HG03175 (cell line): ENCODE results near the gene TRIM62.

Experiments used
- ATAC-seq: cut with Tn5 transposase; IDR thresholded peaks from one replicate; pipeline ENCODE4 v1.9.1; 2021; ENCODE audit warnings: mild to moderate bottlenecking, moderate library complexity; ENCODE audit not compliant: unreplicated experiment

TRIM62 gene

DNA sequence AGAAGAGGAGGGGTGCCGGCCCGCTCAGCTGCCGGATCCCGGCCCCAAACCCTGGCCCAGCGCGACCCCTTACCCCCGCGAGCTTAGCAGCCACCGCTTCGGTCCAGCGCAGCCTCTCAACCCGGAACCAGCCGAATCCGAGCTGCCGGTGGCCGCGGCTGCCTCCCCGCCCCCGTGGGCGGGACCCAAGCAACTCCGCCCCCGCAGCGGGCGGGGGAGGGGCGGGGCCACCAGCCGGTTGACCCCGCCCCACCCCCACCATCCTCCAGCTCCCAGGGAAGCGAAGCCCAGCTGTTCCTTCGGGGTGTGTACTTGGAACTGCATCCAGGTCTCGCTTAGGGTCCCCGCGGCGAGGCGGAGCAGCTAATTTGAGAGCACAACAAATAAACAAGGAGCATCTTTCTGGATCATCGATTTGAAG lies at the start of gene TRIM62:
TSS of gene TRIM62 (minus strand) at position 123 of the 421 bp plus-strand sequence. CDS start 611 bp downstream, outside the sequence.
- peak; percentile 50 for ATAC-seq

DNA sequence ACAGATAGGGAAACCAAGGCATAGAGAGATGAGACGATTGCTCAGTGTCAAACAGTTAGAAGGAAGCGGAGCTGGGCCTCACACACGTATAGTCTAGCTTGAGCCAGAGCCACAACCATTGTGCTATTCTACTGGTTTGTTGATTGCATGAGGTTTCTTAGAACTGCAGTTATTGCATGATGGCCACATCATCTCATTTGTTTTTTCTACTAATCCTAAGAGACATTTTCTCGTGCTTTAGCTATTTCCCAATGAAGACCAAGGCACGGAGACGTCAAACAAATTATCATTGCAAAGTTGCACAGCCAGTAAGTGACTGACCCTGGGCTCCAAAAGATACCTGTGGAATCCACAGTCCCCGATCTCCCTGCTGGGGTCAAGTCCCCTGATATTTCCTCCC lies 49.3 kb upstream of the TRIM62 start:
- ATAC-seq: no peak

DNA sequence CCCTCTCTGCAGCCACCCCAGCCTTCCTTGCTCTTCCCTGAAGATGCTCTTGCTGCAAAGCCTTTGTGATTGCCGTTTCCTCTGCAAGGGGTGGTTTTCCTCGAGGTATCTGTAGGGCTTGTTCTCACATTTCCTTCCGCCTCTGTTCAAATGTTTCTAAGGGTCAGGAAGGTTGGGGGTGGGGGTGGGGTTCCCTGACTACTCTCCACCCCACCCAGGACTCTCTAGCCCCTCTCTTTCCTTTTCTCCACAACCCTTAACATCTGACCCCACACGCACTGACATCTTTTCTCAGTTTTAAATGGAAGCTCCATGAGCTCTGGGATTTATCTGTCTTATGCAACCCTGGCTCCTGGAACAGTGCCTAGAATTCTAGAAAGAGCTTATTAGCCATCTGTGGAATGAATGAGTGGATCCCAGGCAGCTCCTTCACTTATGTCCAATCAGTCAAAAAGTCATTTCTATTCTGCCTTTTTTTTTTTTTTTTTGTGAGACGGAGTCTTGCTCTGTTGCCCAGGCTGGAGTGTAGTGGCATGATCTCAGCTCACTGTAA lies 47.2 kb upstream of the TRIM62 start:
- no peak for ATAC-seq

DNA sequence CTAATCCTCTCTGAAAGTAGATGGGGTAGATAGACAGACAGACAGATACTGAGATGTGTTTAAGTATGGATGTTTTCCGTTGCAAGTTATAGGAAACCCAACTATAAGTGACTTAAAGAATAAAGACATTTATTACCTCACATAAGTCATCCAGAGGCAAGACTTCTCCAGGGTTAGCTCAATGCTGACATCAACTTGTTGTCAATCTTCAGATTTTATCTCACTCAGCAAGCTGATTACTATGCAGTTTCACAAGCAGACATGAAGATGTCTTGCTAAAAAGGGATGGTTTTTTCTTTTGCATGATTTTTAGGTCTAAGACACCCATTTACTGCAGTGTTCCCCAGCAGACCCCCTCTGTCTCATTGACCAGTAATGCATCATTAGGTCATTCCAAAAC lies 43.7 kb upstream of the TRIM62 start:
- no peak for ATAC-seq

DNA sequence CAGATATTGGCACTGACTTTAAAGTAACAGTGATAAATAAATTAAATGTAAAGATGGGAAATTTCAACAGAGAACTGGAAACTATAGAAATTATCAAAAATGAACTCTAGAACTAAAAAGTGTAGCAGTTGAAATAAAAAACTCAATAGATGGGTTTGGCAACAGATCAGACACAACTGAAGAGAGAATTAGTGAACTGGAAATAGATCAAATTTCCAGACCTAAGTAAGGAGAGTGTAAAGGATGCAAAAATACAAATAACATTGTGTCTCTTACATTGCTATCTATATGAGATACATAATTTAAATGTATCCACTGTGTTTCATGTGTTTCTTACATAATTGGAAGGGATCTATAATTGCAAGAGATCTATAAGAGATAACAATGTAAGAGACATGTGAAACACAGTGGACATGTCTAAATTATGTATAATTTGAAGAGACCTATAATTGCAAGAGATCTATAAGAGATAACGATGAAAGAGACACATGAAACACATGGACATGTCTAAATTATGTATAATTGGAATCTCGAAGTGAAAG lies 42.4 kb upstream of the TRIM62 start:
- ATAC-seq: no peak

DNA sequence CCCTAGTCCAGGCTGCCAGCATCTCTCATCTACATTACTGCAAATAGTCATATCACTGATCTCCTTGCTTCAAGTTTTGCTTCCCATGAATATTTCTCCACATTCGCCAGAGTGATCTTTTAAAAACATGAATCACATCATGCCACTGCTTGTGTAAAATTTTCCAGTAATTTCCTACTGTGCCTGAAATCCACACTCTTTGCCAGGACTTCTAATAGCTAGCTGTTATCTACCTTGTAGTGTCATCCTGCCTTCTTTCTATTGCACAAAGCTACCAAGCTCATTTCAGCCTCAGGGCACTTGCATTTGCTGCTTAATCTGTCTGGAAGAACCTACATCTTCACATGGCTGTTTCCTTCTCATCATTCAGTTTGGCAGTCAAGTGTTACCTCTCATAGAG lies 40.5 kb upstream of the TRIM62 start:
- no peak for ATAC-seq

DNA sequence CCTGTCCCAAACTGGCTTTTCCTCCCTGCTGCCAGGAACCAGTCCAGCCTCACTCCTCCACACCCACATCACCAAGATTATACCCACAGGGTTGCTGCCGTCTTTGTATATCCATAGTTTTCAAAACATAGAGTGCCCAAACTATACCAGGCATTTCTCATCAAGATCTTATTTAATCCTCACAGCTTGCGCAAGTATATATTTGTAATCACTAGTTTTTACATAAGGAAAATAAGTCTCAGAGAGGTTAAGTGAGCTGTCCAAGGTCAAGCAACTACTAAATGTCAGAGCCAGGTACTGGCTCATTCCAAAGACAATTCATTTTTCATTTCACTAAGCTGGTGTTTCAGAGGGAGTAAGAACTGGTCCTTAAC lies 39.5 kb upstream of the TRIM62 start:
- no peak for ATAC-seq

DNA sequence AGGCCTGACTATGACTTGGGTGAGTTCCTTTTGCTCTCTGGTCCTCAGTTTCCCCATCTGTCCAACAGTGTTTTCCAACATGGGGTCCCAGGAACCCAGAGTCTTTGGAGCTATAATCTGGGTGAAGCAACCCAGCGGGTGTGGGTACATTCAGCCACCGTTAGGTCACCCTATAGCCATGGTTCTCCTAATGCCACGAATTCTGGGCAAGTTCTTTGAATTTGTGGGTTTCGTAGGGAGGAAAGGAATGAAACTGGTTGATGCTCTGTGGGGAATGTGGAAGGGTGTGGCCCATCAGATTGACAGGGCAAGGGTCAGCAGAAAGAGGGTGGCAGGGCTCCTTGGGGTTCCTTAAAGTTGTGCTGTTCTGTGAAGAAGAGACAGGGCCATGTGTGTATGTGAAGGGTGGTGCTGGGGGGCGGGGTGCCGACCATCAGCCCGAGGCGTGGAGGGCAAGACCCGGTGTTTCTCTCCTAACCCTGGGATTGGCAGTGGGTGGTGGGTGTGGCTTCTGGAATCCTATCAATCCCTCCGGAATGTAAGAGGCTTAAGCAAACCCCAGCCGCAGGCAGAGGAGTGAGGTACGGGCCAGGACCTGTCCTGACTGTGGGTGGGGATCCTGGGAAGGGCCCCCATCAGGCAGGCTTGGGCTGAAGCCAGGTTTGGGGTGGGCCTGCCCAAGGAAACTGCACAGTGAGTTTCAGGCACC lies 39.0 kb upstream of the TRIM62 start:
- ATAC-seq: no peak

DNA sequence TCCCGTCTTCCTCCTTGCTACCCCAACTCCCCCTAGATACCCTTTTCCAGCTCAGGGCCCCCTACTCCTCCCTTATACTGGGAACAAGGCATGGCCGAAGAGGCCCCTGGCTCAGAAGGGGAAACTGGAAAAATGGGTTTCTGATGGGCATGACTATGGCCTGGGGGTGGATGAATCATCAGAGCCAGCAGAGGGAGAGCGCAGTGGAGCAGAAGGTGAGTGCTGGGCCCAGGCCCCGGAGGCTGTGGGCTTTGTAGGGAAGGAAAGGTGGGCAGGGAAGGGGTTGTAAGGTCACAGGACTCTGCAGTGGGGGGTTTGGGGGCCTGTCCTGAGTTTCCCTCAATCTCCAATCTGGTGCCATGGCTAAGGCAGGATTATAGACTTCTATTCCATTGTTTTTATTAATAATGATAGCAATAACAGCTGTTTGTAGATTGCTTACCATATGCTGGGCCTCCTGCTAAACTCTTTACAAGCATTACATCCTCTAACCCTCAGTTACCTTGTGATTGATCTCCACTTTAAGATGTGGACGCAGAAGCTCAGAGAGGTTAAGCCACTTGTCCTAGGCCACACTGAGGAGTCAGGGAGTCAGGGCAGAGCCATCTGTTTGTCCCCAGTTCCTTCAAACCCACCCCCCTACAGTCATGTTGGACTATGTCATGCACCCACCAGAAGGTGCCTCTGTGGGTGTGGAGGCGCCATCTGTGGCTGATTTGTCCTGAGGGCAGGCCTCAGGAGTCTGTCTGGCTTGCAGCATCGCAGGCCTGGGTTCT lies 38.2 kb upstream of the TRIM62 start:
- no peak for ATAC-seq

DNA sequence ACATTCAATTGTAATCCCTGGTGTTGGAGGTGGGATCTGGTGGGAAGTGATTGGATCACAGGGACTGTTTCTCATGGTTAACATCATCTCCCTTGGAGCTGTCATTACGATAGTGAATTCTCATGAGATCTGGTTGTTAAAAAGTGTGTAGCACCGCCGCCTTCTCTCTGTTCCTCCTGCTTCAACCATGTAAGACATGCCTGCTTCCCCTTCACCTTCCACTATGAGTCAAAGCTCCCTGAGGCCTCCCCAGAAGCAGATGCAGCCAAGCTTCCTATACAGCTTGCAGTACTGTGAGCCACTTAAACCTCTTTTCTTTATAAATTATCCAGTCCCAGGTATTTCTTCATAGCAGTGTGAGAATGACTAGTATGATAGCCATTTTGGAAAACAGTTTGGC lies 30.1 kb upstream of the TRIM62 start:
- no peak for ATAC-seq

DNA sequence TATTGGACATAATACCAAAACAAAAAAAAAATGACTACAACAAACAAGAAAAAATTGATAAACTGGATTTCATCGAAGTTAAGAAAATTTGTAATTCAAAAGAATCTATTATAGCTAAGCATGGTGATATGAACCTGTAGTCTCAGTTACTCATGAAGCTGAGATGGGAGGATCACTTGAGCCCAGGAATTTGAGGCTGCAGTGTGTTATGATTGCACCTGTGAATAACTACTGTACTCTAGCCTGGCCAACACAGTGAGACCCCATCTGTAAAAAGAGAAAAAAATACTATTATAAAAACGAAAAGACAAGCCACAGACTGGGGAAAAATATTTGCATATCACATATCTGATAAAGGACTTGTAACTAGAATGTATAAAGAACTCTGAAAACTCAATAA lies 24.5 kb upstream of the TRIM62 start:
- ATAC-seq: no peak

DNA sequence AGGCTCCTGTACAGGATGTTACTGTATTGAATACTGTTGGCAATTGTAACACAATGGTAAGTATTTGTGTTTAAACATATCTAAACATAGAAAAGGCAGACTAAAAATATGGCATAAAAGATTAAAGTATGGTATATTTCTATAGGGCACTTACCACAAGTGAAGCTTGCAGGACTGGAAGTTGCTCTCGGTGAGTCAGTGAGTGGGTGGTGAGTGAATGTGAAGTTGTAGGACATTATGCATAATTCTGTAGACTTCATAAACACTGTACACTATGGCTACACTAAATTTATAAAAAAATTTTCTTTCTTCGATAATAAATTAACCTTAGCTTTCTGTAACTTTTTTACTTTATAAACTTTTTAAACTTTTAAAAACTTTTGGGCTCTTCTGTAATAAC lies 13.7 kb upstream of the TRIM62 start:
- ATAC-seq: no peak

DNA sequence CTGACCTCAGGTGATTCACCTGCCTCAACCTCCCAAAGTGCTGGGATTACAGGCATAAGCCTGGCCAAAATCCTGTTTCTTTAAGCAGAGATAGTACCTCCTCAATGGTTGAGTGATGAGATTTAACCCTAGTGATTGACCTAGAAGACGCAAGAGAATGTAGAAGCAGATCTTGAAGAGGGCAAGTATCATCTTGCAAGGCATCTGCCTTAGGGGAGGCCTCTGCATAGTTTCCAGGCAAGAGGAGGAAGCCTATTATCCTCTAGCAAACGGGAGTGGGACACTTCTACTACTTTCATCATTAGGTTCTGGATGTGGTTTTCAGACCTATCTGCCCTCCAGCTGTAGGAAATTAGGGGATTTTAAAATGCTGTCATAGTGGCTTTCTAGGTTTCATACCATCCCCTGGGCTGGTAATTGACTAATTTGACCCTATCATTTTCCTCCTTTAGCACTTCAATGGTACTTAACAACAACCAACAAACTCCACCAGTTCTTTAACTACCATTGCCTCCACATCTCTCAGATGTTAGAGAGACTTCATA lies 10.0 kb upstream of the TRIM62 start:
- ATAC-seq: no peak

DNA sequence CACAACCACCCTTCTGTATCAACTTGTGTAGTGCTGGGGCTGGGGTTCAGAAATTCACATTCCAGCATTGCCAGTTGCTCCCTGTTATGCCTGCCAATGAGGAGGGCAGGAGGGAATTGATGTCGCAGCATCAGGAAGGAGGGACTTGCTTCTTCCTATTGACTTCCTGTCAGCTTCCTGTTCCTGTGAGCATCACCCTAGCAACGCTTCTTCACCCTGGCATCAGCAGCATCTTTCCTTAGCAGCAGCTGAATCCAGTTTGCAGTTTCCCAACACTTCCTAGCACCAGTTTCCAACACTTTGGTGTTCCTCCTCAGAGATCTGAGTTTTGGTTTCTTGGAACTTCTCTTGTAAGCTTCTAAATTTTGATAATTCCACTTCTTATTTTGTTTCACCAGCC lies 8.9 kb upstream of the TRIM62 start:
- ATAC-seq: no peak

DNA sequence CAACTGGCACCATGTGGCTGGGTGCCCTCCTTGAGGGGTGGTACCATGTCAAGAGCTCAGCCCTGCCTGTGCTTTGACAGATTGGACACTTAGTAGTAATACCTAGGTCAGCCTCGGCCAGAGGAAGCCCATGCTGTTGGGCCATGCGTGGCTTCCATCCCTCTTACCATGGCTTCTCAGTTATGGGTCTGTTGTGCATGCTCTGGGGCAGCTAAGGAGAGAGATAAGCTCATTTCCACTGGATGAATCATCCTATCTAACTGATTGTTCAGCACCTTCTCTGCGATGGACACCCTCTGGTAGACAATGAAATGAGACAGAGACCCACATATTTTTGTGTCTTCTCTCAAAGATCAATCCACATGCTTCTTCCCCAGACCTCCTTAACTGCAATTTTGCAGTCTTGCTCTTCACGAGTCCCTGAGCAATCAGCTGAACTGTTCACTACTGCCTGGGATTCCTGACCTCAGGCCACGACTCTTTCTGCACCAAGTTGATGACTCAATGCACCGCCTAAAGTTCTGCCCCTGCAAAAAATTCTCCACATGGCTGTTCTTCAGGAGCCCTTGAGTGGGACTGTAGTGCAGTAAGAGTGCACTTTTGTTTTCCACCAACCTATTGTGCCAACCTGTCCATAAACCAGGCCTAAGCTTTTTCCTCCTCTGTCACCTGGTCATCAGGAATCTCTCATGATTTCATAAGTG lies 6.9 kb upstream of the TRIM62 start:
- no peak for ATAC-seq

DNA sequence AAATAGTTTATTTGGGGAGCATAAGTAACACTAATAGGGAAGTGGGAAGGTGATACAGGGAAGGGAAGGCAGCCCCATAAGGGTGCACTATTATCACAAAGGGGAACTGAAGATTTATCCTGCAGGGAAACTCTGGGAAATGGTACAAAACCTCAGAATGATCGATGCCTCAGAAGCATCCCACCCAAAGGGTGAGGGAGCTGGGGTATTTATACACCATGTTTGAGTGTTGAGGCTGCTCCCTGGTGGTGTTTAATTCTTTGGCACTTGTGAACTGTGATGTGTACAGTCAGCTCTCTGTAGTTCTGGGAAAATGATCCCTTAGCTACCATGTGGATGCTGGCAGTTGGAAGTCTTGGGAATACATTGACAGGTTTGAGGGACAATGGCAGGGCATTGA lies 5.1 kb upstream of the TRIM62 start:
- no peak for ATAC-seq

DNA sequence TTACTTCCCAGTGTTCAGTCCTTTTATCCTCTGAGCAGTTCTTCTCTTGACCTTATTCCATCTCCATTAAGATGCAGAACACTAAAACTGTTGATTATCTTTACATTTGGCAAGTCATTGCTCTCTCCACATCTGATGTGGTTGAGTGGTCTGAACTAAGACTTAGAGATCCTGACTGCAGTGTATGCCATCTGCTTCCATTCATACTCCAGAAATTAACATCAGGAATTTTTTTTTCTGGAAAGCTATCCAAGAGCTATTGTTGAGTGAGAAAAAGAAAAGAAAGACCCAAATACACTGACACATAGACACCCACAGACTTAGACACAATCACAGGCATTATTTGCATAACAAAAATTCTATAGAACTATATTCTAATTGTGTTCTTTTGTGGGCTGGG lies 3.7 kb upstream of the TRIM62 start:
- no peak for ATAC-seq

DNA sequence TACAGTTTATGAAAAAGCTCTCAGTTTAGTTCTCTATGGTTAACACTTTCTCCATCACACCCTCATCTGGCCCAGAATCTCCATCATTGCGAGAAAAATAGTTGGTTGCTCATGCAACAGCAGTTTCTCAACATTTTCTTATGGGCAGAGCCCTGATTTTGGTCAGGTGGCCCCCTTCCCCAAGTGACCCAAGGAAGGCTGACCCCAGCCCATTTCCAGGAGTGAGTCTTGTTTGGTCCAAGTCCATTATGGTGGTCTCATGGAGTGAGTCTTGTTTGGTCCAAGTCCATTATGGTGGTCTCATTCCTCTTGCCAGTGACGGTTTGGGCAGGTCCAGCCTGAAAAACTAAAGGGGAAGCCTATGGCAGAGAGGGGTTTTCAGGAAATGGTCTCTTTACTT lies 1.5 kb upstream of the TRIM62 start:
- ATAC-seq: no peak

DNA sequence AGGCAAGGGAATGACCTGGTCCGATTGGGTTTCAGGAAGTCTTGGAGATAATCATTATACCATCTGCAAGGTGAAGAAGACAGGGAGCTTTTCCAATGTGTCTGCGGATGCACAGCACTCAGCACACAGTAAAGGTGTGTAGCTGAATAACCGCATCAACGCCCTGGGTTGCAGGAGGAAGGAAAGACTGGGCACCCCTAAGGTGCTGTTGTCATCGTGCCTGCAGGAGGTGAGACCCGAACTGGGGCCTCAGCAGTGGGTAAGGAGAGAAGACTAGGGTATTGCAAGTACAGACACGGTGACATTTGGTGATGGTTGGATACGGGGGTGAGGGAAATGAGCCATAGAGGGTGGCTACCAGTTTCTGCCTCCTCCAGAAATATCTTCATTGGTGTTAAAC lies 1.1 kb upstream of the TRIM62 start:
- no peak for ATAC-seq

DNA sequence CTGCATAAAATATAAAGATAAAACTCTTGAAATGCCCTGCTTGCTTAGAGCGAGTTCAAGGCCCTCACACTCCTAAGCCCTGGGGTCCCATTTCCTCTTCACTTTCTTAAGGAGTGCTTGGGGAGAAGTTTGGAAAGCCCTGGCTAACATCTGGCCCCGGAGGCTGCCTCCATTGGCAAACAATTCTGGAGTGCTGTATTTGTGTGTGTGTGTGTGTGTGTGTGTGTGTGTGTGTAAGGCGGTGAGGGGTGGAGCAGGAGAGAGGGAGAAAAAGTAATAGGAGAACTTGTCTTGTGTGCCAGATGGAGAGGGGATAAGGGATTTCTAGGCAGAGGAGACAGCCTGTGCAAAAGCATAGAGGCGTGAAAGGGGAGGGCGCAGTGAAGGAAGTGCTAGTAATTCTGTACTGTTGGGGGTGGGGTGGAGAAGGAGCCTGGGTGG lies 578 bp upstream of the TRIM62 start:
- no peak for ATAC-seq
